ENCODE measurements around the gene FKBP5.
A peak's percentile ranks its signal among the peaks of the same experiment; 100 is the strongest.

The FKBP5 gene

GRCh38 chr6:35554811-35555210 is 133.9 kb downstream of the FKBP5 start:
- TF ChIP-seq CTCF (IDR thresholded peaks at IDR 0.05; ENCODE audit: control insufficient read depth, insufficient read depth, low read depth, low read length, missing control alignments) = no peak
- H3K4me3 ChIP-seq (ENCODE audit: control insufficient read depth, low read depth, low read length) = no peak overlapping the region
- DNase-seq (ENCODE audit: low read depth) = no peak

DNA sequence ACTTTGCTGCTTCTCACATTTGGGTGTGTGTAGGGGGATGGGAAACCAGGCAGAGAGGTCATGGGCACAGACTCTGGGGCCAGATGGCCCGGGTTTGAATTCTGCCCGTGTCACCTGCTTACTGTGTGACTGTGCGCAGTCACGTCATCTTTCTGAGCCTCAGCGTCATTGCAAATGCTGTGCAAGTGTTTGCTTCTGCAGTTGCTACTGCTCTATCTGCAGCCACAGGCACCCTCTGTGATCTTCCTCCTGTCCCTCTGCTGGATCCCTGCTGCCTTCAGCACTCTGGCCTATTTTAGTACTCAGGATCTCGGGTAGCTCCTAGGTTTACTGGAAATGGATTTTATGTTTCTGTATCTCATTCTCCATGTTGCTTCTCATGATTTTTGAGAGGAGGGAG is 135.4 kb downstream of the FKBP5 start:
- no peak overlapping the region for H3K4me3 ChIP-seq (ENCODE audit: control insufficient read depth, low read depth, low read length)
- no peak for DNase-seq (ENCODE audit: low read depth)
- TF ChIP-seq CTCF (IDR thresholded peaks at IDR 0.05; ENCODE audit: control insufficient read depth, insufficient read depth, low read depth, low read length, missing control alignments) = no peak

GRCh38 chr6:35552285-35552917 is 136.3 kb downstream of the FKBP5 start:
- peak; percentile 71 for TF ChIP-seq CTCF (IDR thresholded peaks at IDR 0.05; ENCODE audit: control insufficient read depth, insufficient read depth, low read depth, low read length, missing control alignments)

DNA sequence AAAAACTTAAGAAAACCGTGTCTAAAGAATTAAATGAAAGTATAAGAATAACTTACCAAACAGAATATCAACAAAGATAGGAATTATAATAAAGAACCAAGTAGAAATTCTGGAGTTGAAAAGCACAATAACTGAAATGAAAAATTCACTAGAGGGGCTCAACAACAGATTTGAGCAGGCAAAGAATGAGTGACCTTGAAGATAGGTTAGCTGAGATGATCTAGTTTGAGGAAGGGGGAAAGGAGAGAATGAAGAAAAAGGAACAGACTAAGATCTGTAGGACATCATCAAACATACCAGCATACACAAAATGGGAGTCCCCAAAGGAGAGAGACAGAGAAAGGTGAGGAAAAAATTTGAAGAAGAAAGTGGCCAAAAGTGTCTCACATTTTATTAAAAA is 138.3 kb downstream of the FKBP5 start:
- TF ChIP-seq CTCF (IDR thresholded peaks at IDR 0.05; ENCODE audit: control insufficient read depth, insufficient read depth, low read depth, low read length, missing control alignments) = no peak
- no peak overlapping the region for H3K4me3 ChIP-seq (ENCODE audit: control insufficient read depth, low read depth, low read length)
- no peak for DNase-seq (ENCODE audit: low read depth)

More at GRCh38 chr6:35552285-35552917, 136.3 kb downstream of the FKBP5 start:
- no peak overlapping the region for H3K4me3 ChIP-seq (ENCODE audit: control insufficient read depth, low read depth, low read length)
- no peak for DNase-seq (ENCODE audit: low read depth)

DNA sequence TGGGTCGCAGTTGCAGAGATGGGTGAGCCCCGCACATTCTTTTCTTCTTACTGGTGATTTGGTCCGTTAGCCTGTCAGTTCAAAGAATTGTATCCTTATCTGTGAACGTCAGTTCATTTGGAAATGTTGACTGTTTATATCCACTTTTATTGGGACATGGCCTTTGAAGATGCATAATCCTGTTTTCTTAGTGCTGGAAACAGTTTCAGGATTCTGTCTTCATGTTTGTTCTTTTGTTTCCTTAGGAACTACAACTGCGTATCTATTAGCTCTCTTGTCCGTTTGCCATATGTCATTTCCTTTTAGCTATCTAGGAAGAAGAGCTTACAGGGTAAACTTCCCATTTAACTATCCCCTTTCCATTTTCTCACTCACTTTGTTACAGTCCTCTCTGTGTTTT is 141.0 kb downstream of the FKBP5 start:
- no peak for DNase-seq (ENCODE audit: low read depth)
- H3K4me3 ChIP-seq (ENCODE audit: control insufficient read depth, low read depth, low read length) = no peak overlapping the region
- no peak for TF ChIP-seq CTCF (IDR thresholded peaks at IDR 0.05; ENCODE audit: control insufficient read depth, insufficient read depth, low read depth, low read length, missing control alignments)

- no peak overlapping the region for H3K4me3 ChIP-seq (ENCODE audit: control insufficient read depth, low read depth, low read length)
- DNase-seq (ENCODE audit: low read depth) = no peak
- no peak for TF ChIP-seq CTCF (IDR thresholded peaks at IDR 0.05; ENCODE audit: control insufficient read depth, insufficient read depth, low read depth, low read length, missing control alignments)
These were observed 143.8 kb downstream of the FKBP5 start for GRCh38 chr6:35544769-35545361.
